GM12874 (cell line): ENCODE data around the gene CTCFL.

Experiments
- CTCF ChIP-seq: IDR thresholded peaks from 2 replicates; pipeline ENCODE4 v1.5.1; 2011; ENCODE audit warnings: low read depth, mild to moderate bottlenecking, control low read depth, low read length, moderate library complexity; ENCODE audit not compliant: insufficient read depth

The CTCFL gene

DNA sequence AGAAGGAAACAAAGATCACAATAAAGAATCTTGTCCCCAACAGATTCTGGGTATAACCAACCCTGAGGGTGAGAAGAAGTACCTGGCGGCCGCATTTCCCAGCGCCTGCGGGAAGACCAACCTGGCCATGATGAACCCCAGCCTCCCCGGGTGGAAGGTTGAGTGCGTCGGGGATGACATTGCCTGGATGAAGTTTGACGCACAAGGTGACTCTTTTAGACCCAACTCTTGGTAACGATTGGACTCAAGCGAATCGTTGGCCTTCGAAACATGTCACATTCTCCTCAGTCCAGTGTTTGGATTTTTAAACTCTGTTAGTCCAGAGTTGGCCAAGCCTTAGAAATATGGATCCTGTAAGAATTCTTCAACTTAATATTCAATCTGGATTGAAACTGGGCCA lies 38.6 kb upstream of the CTCFL start:
- no peak for TF ChIP-seq CTCF

DNA sequence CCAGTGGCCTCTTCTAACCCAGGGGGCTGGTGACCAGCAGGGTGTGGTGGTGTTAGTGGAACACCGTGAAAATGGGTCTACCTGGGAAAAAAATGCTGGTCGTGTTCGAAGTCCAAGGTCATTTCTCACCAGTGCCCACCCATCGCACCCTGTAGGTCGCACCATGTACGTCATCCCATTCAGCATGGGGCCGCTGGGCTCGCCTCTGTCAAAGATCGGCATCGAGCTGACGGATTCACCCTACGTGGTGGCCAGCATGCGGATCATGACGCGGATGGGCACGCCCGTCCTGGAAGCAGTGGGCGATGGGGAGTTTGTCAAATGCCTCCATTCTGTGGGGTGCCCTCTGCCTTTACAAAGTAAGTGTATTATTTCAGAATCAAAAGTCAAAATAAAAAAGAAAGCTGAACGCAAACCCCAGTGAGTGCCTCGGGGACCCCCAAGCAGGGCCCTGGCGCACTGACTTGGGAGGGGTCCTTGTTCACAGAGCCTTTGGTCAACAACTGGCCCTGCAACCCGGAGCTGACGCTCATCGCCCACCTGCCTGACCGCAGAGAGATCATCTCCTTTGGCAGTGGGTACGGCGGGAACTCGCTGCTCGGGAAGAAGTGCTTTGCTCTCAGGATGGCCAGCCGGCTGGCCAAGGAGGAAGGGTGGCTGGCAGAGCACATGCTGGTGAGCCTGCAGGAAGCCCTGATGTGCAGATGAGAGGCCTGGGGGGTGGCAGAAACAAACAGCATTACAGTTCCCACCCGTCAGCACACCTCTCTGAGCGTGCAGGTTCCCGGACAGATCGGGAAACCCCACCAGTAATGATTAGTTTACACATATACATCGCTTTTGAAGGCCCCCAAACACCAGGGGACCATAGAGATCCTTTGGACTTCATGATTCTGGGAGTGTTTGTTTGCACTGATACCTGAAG lies 37.9 kb upstream of the CTCFL start:
- no peak for TF ChIP-seq CTCF

DNA sequence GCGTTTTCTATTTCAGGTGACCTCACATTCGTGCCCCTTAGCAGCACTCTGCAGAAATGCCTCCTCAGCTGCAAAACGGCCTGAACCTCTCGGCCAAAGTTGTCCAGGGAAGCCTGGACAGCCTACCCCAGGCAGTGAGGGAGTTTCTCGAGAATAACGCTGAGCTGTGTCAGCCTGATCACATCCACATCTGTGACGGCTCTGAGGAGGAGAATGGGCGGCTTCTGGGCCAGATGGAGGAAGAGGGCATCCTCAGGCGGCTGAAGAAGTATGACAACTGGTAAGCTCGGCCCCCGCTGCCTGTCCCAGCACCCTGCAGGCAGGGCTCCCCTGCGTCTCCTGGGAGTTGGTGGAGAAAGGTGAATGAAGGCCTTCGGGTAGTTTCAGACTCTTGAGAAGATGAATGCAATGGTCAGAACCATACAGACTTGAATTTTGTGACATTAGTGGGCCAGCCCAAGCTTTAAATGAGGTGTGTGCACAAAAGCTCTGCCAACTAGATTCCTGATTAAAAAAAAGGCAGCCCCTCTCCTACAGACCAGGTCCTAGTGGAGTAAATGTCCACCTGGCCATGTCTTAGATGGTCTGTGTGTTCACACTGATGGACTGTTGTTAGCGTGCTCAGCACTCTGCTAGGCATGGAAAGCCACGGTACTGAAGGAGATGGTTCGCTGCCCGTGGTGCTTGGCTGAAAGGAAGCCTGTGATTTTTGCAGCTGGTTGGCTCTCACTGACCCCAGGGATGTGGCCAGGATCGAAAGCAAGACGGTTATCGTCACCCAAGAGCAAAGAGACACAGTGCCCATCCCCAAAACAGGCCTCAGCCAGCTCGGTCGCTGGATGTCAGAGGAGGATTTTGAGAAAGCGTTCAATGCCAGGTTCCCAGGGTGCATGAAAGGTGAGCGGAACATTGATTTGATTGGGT lies 36.7 kb upstream of the CTCFL start:
- no peak for TF ChIP-seq CTCF

DNA sequence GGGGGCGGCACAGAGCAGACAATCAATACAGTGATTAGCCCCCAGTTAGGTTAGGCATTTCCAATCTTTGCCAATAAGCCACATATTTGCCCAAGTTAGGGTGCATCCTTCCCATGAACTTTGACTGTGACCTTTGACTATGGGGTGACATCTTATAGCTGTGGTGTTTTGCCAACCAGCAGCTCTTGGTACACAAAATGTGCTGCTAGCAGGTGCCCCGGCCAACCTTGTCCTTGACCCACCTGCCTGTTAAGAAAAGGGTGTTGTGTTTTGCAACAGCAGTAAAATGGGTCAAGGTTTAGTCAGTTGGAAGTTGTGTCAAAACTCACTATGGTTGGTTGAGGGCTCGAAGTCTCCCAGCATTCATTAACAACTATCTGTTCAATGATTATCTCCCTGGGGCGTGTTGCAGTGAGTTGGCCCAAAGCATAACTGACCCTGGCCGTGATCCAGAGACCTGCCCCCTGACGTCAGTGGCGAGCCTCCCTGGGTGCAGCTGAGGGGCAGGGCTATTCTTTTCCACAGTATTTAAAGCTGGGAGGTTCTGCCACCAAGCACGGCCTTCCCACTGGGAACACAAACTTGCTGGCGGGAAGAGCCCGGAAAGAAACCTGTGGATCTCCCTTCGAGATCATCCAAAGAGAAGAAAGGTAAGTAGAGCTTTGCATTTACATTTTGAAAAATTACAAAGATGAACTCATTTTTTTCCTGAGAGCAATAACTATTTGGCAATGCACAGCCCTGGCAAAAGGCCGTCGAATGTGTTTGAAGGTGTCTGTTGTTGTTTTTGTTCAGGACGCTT lies 35.8 kb upstream of the CTCFL start, which contains the start of gene PCK1:
PCK1 (plus strand) TSS at position 557 of the 802 bp plus-strand sequence. CDS start 302 bp downstream, outside the sequence.
- TF ChIP-seq CTCF: no peak

GRCh38 chr20:57559658-57560553 lies 35.0 kb upstream of the CTCFL start:
- TF ChIP-seq CTCF: no peak

DNA sequence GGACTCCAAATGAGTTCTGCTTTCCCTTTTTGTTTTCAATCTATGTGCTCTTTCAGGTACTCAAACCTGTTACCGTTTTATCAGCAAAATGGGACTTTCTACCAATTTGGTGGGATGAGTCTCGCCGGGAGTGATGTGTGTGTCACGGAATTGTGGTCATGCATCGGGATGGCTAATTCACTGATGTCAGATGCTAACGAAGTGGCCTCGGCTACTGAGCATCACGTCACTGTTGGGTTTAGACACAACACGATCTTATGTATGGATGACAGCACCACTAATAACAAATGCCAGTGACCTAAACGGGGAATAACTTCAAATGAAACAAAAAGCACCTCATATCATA lies 34.3 kb upstream of the CTCFL start:
- TF ChIP-seq CTCF: no peak
